BLaER1 treated with 17β-estradiol and CSF1 and Interleukin-3, amounts not matched to agents 10 nM and 100 nM (cell line): ENCODE data around the gene PRRT1B.

ENCODE experiments used
- H3K27ac ChIP-seq, 11 experiments: shearing (Covaris generic); formaldehyde crosslinking; 2 replicates each; pipeline ENCODE4 v1.8.1; 2022
- H3K27me3 ChIP-seq, 11 experiments: shearing (Covaris generic); formaldehyde crosslinking; 2 replicates each; pipeline ENCODE4 v1.8.1; 2022
- H3K36me3 ChIP-seq, 11 experiments: shearing (Covaris generic); formaldehyde crosslinking; 2 replicates each; pipeline ENCODE4 v1.8.1; 2022
- H3K4me1 ChIP-seq, 10 experiments: shearing (Covaris generic); formaldehyde crosslinking; 2 replicates each; pipeline ENCODE4 v1.8.1; 2022
- H3K4me2 ChIP-seq, 11 experiments: shearing (Covaris generic); formaldehyde crosslinking; 2 replicates each; pipeline ENCODE4 v1.8.1; 2022
- H3K4me3 ChIP-seq, 10 experiments: shearing (Covaris generic); formaldehyde crosslinking; 2 replicates each; pipeline ENCODE4 v1.8.1; 2022
- H3K9ac ChIP-seq, 11 experiments: shearing (Covaris generic); formaldehyde crosslinking; 2 replicates each; pipeline ENCODE4 v1.8.1; 2022
- H3K9me3 ChIP-seq, 11 experiments: shearing (Covaris generic); formaldehyde crosslinking; replicated peaks in 1 of 11; 2 replicates each; pipeline ENCODE4 v1.8.1; 2022
- H4K20me1 ChIP-seq, 11 experiments: shearing (Covaris generic); formaldehyde crosslinking; 2 replicates each; pipeline ENCODE4 v1.8.1; 2022
- Cebpa-rat ChIP-seq, 11 experiments: shearing (Covaris generic); IDR thresholded peaks; 2 replicates each; pipeline ENCODE4 v1.8.1; 2022

Gene PRRT1B

GRCh38 chr9:131597246-131597645 lies 51.9 kb downstream of the PRRT1B start:
- no peaks in the 10 kb centered on the region for H3K27me3 ChIP-seq
- H3K27ac ChIP-seq: peak overlapping the region in 2 of 11 experiments; percentile 23 to 64; a peak in 3 of 22 replicates
- TF ChIP-seq Cebpa-rat (IDR thresholded peaks at IDR 0.05): no peak
- H3K36me3 ChIP-seq: peaks cover 81 to 98% (median 86%) of the 10 kb centered on the region in 11 experiments
- no peak overlapping the region for H3K4me3 ChIP-seq
- H3K4me1 ChIP-seq: peaks cover 43 to 80% (median 50%) of the 10 kb centered on the region in 10 experiments
- H3K9me3 ChIP-seq: no peaks in the 10 kb centered on the region
- peak overlapping the region in 5 of 11 experiments; percentile 7 to 49 (median 15); a peak in 3 of 22 replicates for H3K9ac ChIP-seq
- H4K20me1 ChIP-seq: peaks cover 8 to 75% (median 31%) of the 10 kb centered on the region in 11 experiments; a peak in 18 of 22 replicates
- peak overlapping the region in 3 of 11 experiments; percentile 82 to 89 (median 83); a peak in 4 of 22 replicates for H3K4me2 ChIP-seq

GRCh38 chr9:131598121-131598520 lies 52.8 kb downstream of the PRRT1B start:
- no peak for TF ChIP-seq Cebpa-rat (IDR thresholded peaks at IDR 0.05)
- H3K4me2 ChIP-seq: peak overlapping the region in 5 of 11 experiments; percentile 10 to 83 (median 52); a peak in 7 of 22 replicates
- H3K9ac ChIP-seq: peak overlapping the region in 3 of 11 experiments; percentile 11 to 36 (median 35); a peak in 4 of 22 replicates
- H4K20me1 ChIP-seq: peaks cover 13 to 75% (median 31%) of the 10 kb centered on the region in 11 experiments; a peak in 17 of 22 replicates
- peaks cover 34 to 75% (median 42%) of the 10 kb centered on the region in 10 experiments for H3K4me1 ChIP-seq
- peak overlapping the region in 2 of 11 experiments; percentile 23 to 64; a peak in 3 of 22 replicates for H3K27ac ChIP-seq
- H3K9me3 ChIP-seq: no peaks in the 10 kb centered on the region
- H3K36me3 ChIP-seq: peaks cover 90 to 100% (median 95%) of the 10 kb centered on the region in 11 experiments
- no peaks in the 10 kb centered on the region for H3K27me3 ChIP-seq
- no peak overlapping the region for H3K4me3 ChIP-seq

DNA sequence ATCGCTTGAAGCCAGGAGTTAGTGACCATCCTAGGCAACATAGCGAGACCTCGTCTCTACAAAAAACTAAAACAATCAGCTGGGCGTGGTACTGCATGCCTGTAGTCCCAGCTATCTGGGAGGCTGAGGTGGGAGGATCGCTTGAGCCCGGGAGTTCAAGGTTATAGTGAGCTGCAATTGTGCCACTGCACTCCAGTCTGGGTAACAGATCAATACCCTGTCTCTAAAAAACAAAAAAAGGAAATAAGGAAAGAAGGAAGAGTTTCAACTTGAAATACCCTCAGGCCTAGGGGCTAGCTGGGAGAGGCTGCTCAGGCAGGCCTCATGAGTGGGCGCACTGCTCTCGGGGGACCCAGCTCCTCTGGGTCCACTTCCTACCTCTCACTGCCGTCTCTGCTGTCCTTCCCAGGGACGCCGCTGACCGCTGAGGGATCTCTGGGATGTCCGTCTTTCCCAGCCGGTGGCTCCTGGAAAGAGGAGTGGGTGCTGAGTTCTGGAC lies 56.4 kb downstream of the PRRT1B start:
- H3K4me3 ChIP-seq: no peak overlapping the region
- no peak overlapping the region for H3K4me2 ChIP-seq
- H3K27me3 ChIP-seq: no peaks in the 10 kb centered on the region
- peaks cover 0 to 63% (median 30%) of the 10 kb centered on the region in 11 experiments; a peak in 13 of 22 replicates for H4K20me1 ChIP-seq
- H3K27ac ChIP-seq: no peak overlapping the region
- peaks cover 0 to 55% (median 6%) of the 10 kb centered on the region in 10 experiments; a peak in 12 of 20 replicates for H3K4me1 ChIP-seq
- no peak overlapping the region for H3K9ac ChIP-seq
- H3K36me3 ChIP-seq: peaks cover 96 to 100% (median 99%) of the 10 kb centered on the region in 11 experiments
- TF ChIP-seq Cebpa-rat (IDR thresholded peaks at IDR 0.05): no peak
- no peaks in the 10 kb centered on the region for H3K9me3 ChIP-seq

GRCh38 chr9:131603199-131603598 lies 57.9 kb downstream of the PRRT1B start:
- Histone ChIP-seq H3K4me3 (no peak overlapping the region), H3K4me2 (no peak overlapping the region), H3K9ac (no peak overlapping the region), H3K9me3 (no peaks in the 10 kb centered on the region), H3K4me1 (peaks cover 0 to 55% (median 2%) of the 10 kb centered on the region in 10 experiments; a peak in 8 of 20 replicates), H3K27me3 (no peaks in the 10 kb centered on the region), H4K20me1 (peaks cover under 1 to 63% (median 36%) of the 10 kb centered on the region in 11 experiments; a peak in 14 of 22 replicates), H3K27ac (no peak overlapping the region), H3K36me3 (peaks cover 90 to 100% (median 99%) of the 10 kb centered on the region in 11 experiments)
- TF ChIP-seq Cebpa-rat (IDR thresholded peaks at IDR 0.05): no peak

DNA sequence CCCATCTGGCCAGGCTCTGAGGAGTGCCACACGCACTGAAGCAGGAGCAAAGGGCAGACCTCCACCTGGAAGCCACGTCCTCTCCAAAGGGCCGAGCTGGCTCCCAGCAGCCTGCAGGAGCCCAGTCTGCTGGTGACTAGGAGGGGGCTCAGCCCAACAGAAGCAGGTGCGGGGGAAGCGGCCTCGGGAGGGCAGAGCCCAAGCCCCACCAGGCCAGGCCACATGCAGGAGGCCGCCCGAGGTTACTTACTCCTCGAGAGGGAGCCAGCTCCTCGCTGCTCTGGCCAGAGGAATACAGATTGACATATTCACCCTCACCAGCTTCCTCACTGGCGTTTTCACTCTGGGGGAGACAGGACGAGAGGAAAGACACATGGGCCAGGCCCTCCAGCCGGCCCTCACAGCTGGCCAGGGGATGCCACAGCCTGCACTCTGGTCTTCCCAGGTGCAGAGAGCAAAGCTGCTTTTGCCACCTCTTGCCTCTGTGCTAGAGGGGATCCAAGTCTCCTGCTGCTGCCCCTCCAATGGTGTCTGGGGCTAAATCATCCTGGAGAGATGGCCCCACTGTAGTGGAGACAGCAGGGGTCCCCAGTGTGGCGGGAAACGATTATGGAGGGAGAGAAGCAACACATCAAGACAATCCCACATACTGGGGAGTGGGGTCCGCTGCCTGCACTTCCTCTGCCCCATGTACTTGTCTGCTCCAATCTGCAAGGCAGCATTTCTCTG lies 58.6 kb downstream of the PRRT1B start:
- Histone ChIP-seq H3K9me3 (no peaks in the 10 kb centered on the region), H3K36me3 (peaks cover 91 to 100% (median 99%) of the 10 kb centered on the region in 11 experiments), H3K9ac (no peak overlapping the region), H3K4me3 (no peak overlapping the region), H3K4me1 (peaks cover 2 to 55% (median 5%) of the 10 kb centered on the region in 10 experiments), H4K20me1 (peaks cover 0 to 70% (median 34%) of the 10 kb centered on the region in 11 experiments; a peak in 14 of 22 replicates), H3K27ac (0 out of 22 replicates have a peak overlapping the region, but pooled peaks of 1 of the 11 experiments have one; percentile 16), H3K27me3 (no peaks in the 10 kb centered on the region), H3K4me2 (no peak overlapping the region)
- no peak for TF ChIP-seq Cebpa-rat (IDR thresholded peaks at IDR 0.05)

DNA sequence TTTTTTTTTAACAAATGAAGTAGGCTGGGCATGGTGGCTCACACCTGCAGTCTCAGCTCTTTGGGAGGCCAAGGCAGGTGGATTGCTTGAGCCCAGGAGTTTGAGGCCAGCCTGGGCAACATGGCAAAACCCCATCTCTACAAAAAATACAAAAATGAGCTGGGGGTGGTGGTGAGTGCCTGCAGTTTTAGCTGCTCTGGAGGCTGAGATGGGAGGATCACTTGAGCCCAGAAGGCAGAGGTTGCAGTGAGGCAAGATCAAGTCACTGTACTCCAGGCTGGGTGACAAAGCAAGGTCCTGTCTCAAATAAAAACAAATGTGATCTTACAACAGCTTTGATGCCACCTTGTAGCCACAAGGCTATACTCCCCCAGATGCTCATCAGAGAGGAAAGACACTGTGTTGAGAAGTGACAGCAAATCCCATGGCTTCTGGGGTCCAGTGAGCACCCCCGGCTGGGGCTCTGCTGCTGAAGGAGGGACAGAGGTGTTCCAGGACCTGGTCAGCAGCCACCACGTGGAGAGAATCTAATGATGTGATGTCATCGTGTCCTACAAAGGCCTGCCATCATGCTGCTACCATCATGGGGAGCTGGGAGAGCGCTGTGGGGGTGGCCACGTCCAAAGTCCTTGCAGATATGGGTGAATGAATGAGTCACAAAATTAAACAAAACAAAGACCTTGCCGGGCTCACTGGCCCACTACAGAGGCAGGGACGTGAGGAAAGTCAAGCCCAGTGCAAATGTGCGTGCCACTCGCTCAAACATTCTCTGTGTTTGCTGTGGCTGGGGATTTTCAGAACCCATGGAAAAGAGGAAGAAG lies 60.7 kb downstream of the PRRT1B start:
- Histone ChIP-seq H3K36me3 (peaks cover 87 to 100% (median 99%) of the 10 kb centered on the region in 11 experiments), H3K9me3 (no peaks in the 10 kb centered on the region), H3K9ac (peak overlapping the region in 1 of 11 experiments; percentile 35; a peak in 2 of 22 replicates), H3K27ac (peak overlapping the region in 3 of 11 experiments; percentile 2 to 17 (median 4); a peak in 1 of 22 replicates), H3K27me3 (no peaks in the 10 kb centered on the region), H3K4me1 (peaks cover 23 to 62% (median 27%) of the 10 kb centered on the region in 10 experiments), H3K4me2 (peak overlapping the region in 1 of 11 experiments; percentile 59; a peak in 2 of 22 replicates), H4K20me1 (peaks cover 0 to 87% (median 27%) of the 10 kb centered on the region in 11 experiments; a peak in 15 of 22 replicates), H3K4me3 (no peak overlapping the region)
- TF ChIP-seq Cebpa-rat (IDR thresholded peaks at IDR 0.05): no peak

DNA sequence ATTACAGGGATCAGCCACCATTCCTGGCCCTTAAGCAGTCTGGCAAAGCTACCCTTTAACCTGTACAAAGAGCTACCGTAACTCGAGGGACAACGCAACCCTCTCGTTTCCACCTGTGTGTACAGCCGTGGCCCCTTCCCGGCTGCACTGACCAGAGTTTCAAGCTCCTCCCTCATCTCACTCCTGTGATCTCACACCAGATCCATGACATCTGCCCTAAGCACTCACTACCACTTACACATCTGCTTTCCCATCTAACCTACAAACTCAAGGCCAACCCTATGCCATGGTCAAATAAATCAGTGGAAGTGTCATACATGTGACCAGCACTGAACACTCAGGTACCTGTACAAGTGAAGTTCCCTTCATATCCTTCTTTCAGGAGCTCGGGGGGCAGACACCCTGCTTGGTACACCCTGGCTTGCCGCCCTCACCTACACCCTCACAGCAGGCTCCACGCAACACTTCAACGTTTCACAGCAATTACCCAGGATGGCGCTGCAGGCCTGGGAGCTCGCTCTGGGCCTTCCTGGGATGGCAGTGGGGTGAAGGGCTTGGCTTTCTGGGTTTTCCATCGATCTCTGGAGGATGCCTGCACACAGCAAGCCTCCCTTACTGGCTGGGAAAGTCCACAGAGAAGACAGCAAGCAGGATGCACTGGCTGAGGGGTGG lies 61.7 kb downstream of the PRRT1B start:
- no peaks in the 10 kb centered on the region for H3K27me3 ChIP-seq
- peak overlapping the region in 1 of 11 experiments; percentile 35; a peak in 1 of 22 replicates for H3K9ac ChIP-seq
- H3K9me3 ChIP-seq: no peaks in the 10 kb centered on the region
- no peak for TF ChIP-seq Cebpa-rat (IDR thresholded peaks at IDR 0.05)
- H4K20me1 ChIP-seq: peaks cover 0 to 92% (median 25%) of the 10 kb centered on the region in 11 experiments; a peak in 15 of 22 replicates
- no peak overlapping the region for H3K4me3 ChIP-seq
- peak overlapping the region in 1 of 11 experiments; percentile 2; a peak in 1 of 22 replicates for H3K27ac ChIP-seq
- peaks cover 80 to 100% (median 98%) of the 10 kb centered on the region in 11 experiments for H3K36me3 ChIP-seq
- H3K4me1 ChIP-seq: peaks cover 34 to 73% (median 37%) of the 10 kb centered on the region in 10 experiments
- peak overlapping the region in 2 of 11 experiments; percentile 33 to 59; a peak in 3 of 22 replicates for H3K4me2 ChIP-seq

DNA sequence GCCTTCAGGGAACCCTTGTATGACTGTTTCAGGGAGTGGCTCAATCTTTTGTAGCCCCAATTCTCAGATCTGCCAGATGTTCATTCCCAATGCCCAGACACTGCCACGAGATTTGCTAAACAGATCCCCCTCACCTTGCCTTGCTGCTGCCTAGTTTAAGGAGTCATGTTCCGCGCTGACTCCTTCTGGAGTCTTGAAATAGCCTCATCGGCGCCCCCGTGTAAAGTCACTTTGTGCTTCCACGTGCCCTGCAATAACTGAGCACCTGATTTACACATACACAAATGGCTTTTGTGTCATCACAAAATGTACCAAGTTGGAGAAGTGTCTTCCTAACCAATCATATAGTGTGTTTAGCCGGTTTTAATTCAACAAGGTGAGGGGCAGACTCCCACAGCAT lies 62.3 kb downstream of the PRRT1B start:
- no peaks in the 10 kb centered on the region for H3K27me3 ChIP-seq
- H3K4me3 ChIP-seq: no peak overlapping the region
- TF ChIP-seq Cebpa-rat (IDR thresholded peaks at IDR 0.05): no peak
- no peak overlapping the region for H3K4me2 ChIP-seq
- no peaks in the 10 kb centered on the region for H3K9me3 ChIP-seq
- H4K20me1 ChIP-seq: peaks cover 0 to 92% (median 25%) of the 10 kb centered on the region in 11 experiments; a peak in 13 of 22 replicates
- no peak overlapping the region for H3K9ac ChIP-seq
- H3K27ac ChIP-seq: no peak overlapping the region
- H3K4me1 ChIP-seq: peaks cover 39 to 78% (median 42%) of the 10 kb centered on the region in 10 experiments
- H3K36me3 ChIP-seq: peaks cover 80 to 100% (median 98%) of the 10 kb centered on the region in 11 experiments
